ENCODE results near the gene NET1.

The NET1 gene

GRCh38 chr10:5458949-5459747 is 46.8 kb downstream of the NET1 start:
- TF ChIP-seq ZNF274 (IDR thresholded peaks at IDR 0.05; ENCODE audit: low read depth, low read length): no peak
- no peak overlapping the region for H3K4me3 ChIP-seq (ENCODE audit: low read length)

GRCh38 chr10:5460468-5461202 is 48.3 kb downstream of the NET1 start:
- H3K4me3 ChIP-seq (ENCODE audit: low read length): no peak overlapping the region
- TF ChIP-seq ZNF274 (IDR thresholded peaks at IDR 0.05; ENCODE audit: low read depth, low read length): no peak

GRCh38 chr10:5461203-5461588 is 48.8 kb downstream of the NET1 start:
- TF ChIP-seq ZNF274 (IDR thresholded peaks at IDR 0.05; ENCODE audit: low read depth, low read length): no peak
- no peak overlapping the region for H3K4me3 ChIP-seq (ENCODE audit: low read length)

DNA sequence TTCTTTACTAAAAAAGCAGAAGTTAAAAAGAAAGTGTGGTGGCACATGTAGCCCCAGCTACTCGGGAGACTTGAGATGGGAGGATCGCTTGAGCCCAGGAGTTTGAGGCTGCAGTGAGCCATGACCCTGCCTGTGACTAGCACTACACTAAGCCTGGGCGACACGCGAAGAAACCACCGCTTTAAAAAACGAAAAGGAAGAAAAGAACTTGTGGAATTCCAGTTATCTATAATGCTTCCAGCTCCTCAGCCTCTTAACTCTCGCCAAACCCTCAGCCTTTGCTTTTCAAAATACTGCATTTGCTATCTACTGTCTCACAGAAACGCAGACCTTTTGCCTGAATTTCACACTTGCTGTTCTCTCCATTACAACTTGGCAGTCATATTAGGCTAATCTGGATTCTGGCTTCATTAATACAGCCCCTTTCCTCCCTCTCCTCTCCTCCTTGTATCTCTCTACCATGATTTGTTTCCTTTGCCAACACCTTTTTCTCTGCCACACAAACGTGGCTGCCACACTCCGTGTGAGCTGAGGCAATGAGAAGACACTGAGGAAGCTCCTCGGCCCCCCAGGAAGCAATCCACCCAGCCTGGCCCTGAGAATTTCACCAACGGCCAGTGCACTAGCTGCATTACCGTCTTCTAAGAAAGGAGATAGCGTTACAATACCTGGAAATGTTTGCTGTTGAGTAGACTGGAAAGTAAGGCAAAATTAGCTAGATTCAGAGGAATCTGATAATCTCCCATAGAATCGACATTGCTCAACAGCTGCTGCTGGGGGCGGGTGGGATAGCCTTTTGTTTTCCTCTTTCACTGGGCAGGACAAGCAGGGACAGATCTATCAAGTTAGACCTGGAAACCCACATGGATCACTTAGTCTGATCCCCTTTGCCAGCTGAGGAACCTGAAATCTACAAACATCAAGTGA is 49.8 kb downstream of the NET1 start:
- no peak overlapping the region for H3K4me3 ChIP-seq (ENCODE audit: low read length)

DNA sequence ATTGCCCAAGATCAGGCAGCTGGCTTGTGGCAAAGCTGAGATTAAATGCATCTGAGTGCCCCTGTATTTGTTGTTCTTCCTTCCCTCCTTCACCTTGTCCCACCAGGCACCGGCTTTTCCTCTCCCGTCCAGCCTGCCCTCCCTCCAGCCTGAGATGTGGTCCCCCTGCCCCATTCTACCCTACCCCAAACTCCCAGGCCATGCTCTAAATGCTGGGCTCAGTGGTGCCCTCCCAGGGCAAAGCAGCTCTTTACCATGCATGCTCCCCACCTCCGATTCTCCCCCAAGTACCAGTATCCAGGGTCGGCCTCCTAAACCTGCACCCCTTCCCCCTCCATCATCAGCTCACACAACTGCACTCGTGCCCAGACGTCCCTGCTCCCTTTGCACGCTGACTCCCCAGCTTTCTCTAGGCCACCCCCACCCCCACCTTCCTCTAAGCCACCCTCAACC is 50.5 kb downstream of the NET1 start:
- H3K4me3 ChIP-seq (ENCODE audit: low read length): no peak overlapping the region
- TF ChIP-seq ZNF274 (IDR thresholded peaks at IDR 0.05; ENCODE audit: low read depth, low read length): no peak

More for the DNA sequence above, 49.8 kb downstream of the NET1 start:
- TF ChIP-seq ZNF274 (IDR thresholded peaks at IDR 0.05; ENCODE audit: low read depth, low read length): no peak

GRCh38 chr10:5464546-5464945 is 52.2 kb downstream of the NET1 start:
- TF ChIP-seq ZNF274 (IDR thresholded peaks at IDR 0.05; ENCODE audit: low read depth, low read length): no peak
- no peak overlapping the region for H3K4me3 ChIP-seq (ENCODE audit: low read length)

GRCh38 chr10:5465976-5466450 is 53.7 kb downstream of the NET1 start:
- no peak overlapping the region for H3K4me3 ChIP-seq (ENCODE audit: low read length)
- no peak for TF ChIP-seq ZNF274 (IDR thresholded peaks at IDR 0.05; ENCODE audit: low read depth, low read length)

DNA sequence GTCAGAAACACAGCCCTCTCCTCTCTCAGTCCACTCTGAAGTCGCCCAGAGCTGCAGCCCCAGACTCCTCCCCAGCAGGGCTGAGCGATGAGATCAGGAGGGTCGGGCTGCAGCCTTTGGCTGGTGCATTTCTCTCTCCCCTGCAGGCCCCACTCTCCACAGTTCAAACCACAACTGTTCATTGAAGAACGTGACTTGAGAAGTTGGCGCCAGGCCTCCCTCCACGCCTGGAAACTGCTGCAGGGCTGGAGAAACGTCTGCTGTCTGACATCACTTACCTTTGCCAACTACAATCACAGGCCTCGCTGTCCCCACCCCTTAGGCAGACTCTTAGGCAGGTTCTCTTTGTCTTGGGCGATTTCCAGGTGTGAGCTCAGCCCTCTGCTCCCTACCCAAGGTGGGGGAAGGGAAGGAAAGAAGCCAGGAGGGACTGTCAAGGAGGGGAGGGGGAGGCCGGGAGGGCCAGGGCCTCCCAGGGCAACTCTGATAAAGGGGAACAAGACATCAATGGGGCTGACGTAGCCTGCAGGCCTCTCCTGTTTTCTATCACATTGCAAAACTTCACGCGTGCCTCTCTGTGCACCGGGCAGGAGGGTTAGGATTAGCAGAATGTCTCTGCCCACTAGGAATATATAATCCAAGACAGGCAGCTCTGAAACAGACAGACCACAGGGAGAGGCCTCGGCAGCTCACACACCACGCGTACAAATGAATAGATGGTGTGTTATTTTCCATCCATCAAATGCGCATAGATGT is 54.3 kb downstream of the NET1 start:
- no peak for TF ChIP-seq ZNF274 (IDR thresholded peaks at IDR 0.05; ENCODE audit: low read depth, low read length)
- H3K4me3 ChIP-seq (ENCODE audit: low read length): no peak overlapping the region

- no peak for TF ChIP-seq ZNF274 (IDR thresholded peaks at IDR 0.05; ENCODE audit: low read depth, low read length)
- no peak overlapping the region for H3K4me3 ChIP-seq (ENCODE audit: low read length)
Observed at GRCh38 chr10:5467207-5467535, 54.8 kb downstream of the NET1 start.

DNA sequence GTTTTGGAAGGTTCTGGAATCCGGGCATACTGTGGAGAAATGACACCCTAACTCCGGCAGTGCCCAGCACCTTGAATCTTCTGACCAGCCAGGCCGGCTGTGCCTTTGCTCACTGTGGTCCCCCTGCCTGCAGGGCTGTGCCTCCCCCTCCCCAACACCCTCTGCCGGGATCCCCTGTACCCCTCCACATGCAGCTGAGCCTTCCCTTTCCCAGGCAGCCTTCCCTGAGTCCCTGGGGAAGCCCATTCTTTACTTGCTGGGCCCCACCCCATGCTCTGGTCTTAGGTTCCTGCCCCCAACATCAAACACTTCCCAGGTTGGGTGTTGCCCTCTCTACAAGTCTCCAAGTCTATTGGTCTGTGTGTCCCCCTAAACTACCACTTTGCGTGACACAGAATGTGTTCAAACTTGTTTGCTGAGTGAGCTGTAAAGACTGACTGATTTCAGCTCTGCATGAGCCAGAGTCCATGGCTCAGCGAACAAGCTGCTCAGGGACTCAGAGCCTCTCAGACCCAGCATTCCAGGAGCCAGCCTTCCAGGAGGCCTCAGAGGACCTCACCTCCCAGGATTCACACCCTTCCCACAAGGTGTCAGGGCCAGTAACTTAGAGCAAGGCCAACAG is 55.4 kb downstream of the NET1 start:
- no peak overlapping the region for H3K4me3 ChIP-seq (ENCODE audit: low read length)
- no peak for TF ChIP-seq ZNF274 (IDR thresholded peaks at IDR 0.05; ENCODE audit: low read depth, low read length)

DNA sequence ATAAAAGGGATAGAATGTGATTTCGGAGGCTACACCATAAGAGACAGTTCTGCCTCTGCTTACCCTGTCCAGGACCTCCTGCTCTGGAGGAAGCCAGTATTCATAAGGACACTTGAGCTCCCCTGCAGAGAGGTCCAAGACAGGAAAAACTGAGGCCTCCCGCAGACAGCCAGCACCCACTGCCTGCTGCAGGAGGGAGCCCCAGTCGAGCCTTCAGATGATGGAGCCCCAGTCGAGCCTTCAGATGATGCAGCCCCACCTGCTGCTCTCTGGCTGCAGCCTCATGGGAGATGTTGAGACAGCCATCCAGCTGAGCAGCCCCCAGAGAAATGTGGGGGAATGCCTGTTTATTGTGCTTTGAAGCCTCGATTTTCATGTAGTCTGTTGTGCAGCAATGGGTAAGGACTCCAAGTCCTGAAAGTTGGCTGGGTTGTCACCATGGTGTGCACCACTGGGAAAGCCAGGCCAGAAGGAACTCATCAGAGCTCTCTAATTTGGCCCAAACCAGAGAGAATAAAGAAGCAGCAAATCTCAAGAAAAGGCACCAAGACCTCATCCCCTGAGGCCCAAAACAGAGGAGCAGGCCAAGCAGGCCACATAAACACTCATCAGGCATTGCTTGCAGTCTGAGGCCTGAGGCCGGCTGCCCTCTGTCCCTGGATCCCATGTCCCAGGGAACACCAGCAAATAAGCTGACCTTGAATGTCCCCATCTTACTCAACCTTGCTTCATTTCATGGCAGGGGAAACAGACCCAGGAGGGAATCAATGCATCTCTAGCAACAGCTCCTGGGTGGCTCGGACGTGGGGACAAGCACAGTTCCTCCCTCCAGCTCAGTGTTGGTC is 56.1 kb downstream of the NET1 start:
- no peak overlapping the region for H3K4me3 ChIP-seq (ENCODE audit: low read length)
- no peak for TF ChIP-seq ZNF274 (IDR thresholded peaks at IDR 0.05; ENCODE audit: low read depth, low read length)

DNA sequence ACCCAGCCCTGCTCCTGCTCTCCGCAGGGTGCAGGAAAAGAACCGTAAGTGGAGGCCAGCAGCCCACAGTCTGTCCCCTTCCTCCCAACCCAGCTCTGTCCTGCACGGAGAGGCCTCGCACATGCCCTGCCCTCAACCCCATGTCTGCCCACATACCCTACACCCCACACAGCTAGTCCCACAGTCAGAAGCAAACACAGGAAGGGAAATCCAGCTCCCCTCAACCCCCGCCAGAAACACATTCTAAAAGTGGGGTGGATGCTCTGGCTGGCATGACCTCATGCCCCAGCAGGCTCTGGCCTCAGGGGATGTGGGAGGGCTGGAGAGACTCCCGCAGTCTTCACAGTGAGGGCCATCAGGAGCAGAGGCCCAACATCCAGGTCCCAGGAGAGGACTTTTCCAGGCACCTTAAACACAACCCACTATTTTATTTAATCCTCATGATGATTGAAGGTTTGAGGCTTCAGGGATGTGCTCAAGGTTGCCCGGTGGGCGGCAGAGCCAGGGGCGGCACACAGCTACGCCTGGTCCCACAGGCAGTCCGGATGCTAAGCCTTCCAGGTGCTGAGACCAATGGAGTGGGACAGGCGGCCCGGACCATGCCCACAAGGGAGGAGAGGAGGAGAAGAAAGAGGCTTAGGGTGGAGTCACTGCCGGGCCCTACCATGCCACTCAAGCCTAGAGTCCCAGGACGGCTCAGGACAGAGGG is 57.1 kb downstream of the NET1 start:
- H3K4me3 ChIP-seq (ENCODE audit: low read length): no peak overlapping the region
- no peak for TF ChIP-seq ZNF274 (IDR thresholded peaks at IDR 0.05; ENCODE audit: low read depth, low read length)

Measured in GM08714 (cell line).